ENCODE results near the gene TMEM54.

TMEM54 gene

DNA sequence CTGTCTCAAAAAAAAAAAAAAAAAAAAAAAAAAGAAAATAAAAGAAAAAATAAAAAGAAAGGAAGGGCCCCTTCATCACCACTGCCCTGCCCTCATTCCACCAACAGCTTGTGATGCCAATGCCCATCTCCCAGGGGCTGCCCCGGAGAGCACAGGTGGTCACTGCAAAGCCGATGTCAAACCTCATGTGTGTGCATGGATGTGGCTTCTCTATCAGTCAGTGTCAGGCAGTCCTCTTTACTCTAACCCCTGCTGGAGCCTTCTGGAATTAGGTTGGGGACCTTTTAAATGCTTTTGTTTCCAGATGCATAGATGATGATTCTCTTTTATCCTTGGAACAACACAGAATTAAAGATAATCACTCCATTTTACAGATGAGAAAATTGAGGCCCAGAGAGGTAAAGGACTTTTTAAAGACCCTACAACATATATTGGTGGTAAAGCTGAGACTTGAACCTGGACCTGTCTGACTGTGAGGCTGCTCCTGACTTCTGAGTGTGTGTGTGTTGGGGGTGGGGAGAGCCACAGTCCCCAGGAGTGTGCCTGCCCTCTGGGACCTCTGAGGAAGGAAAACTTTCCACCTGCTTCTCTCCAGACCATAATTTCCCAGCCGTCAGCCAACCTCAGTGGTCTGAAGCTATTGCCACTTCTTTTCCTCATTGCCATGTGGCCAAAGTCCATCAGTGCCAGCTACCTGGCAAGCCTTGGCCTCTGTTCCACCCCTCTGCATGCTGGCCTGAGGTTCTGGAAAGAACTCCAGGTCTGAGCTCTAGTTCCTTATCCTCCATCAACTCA lies 3.0 kb upstream of the TMEM54 start:
- no peak overlapping the region for H3K4me3 ChIP-seq (ENCODE audit: low read depth, low read length)
- TF ChIP-seq, protein P1, sequence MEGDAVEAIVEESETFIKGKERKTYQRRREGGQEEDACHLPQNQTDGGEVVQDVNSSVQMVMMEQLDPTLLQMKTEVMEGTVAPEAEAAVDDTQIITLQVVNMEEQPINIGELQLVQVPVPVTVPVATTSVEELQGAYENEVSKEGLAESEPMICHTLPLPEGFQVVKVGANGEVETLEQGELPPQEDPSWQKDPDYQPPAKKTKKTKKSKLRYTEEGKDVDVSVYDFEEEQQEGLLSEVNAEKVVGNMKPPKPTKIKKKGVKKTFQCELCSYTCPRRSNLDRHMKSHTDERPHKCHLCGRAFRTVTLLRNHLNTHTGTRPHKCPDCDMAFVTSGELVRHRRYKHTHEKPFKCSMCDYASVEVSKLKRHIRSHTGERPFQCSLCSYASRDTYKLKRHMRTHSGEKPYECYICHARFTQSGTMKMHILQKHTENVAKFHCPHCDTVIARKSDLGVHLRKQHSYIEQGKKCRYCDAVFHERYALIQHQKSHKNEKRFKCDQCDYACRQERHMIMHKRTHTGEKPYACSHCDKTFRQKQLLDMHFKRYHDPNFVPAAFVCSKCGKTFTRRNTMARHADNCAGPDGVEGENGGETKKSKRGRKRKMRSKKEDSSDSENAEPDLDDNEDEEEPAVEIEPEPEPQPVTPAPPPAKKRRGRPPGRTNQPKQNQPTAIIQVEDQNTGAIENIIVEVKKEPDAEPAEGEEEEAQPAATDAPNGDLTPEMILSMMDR (IDR thresholded peaks at IDR 0.05; ENCODE audit: insufficient read depth, low read length, missing control alignments): no peak
- ChIA-PET POLR2A (no interaction called here), CTCF (interaction anchor here (1.1 to 1.6 kb wide), 3 partner anchors 10 to 15 kb away, joined by 3 to 7 read pairs (median 4); no protein-coding TSS in a partner anchor)
- DNase-seq (ENCODE audit: low read depth, low spot score): no peak

DNA sequence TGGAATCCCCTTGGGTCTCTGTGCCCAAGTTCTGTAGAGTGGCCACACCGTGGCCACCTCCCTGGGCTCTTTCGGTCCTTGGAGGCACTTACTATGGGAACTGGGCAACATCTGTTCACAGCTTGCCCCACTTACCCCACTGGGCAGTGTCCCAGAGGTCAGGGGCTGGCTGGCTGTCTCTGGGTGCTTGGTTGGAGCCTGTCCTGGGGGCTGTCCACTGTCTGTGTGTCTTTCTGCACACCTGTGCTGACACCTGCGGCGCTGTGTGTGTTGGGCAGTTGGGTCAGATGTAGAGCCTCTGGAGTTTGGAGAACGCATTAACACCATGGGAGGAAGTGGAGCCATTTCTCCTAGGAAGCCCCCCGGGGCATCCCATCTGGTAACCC lies 1.3 kb upstream of the TMEM54 start:
- ChIA-PET POLR2A (no interaction called here), CTCF (interaction anchor here (0.9 to 1.3 kb wide), 3 partner anchors 10 to 31 kb away, joined by 3 to 4 read pairs (median 3); no protein-coding TSS in a partner anchor)
- no peak for DNase-seq (ENCODE audit: low read depth, low spot score)
- no peak overlapping the region for H3K4me3 ChIP-seq (ENCODE audit: low read depth, low read length)
- TF ChIP-seq, protein P1 (IDR thresholded peaks at IDR 0.05; ENCODE audit: insufficient read depth, low read length, missing control alignments): no peak

DNA sequence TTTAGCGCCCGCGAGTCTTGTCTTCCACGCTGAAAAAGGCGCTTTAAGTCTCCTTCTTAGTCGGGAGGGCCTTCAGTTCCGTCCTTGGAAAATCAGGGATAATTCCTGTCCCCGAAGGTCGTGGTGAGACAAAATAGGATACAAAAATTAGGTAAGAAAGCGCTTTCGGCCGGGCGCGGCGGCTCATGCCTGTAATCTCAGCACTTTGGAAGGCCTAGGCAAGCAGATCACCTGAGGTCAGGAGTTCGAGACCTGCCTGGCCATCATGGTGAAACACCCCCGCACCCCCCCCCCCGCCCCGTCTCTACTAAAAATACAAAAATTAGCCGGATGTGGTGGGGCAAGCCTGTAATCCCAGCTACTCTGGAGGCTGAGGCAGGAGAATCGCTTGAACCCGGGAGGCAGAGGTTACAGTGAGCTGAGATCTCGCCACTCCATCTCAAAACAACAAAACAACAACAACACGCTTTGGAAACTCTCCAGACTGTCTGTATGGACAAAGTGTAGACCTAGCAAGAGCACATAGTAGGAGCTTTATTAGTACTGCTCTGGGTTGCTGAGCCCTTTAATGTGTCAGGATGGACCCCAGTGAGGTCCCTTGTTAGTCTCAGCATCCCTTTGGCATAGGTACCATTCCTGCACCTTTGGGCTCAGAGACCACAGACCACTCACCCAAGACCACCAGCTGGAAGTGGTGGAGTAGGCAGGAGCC lies 790 bp upstream of the TMEM54 start:
- ChIA-PET POLR2A (no interaction called here), CTCF (interaction anchor here (0.9 to 1.3 kb wide), 3 partner anchors 10 to 30 kb away, joined by 3 to 4 read pairs (median 3); no protein-coding TSS in a partner anchor)
- TF ChIP-seq, protein P1 (IDR thresholded peaks at IDR 0.05; ENCODE audit: insufficient read depth, low read length, missing control alignments): no peak
- DNase-seq (ENCODE audit: low read depth, low spot score): no peak
- peak overlapping the region; percentile 63 for H3K4me3 ChIP-seq (ENCODE audit: low read depth, low read length)

GRCh38 chr1:32900371-32900955 lies 726 bp downstream of the TMEM54 start:
- TF ChIP-seq, protein P1 (IDR thresholded peaks at IDR 0.05; ENCODE audit: insufficient read depth, low read length, missing control alignments): no peak
- CTCF ChIA-PET: interaction anchor here (1.2 to 4.6 kb wide), 4 partner anchors 9 to 155 kb away, joined by 3 to 29 read pairs (median 8); partner anchors contain the start of gene HPCA
- no peak for DNase-seq (ENCODE audit: low read depth, low spot score)
- peak overlapping the region; percentile 63 for H3K4me3 ChIP-seq (ENCODE audit: low read depth, low read length)
- POLR2A ChIA-PET: no interaction called here

GRCh38 chr1:32899586-32900296 lies 1.4 kb downstream of the TMEM54 start:
- H3K4me3 ChIP-seq (ENCODE audit: low read depth, low read length): no peak overlapping the region
- DNase-seq (ENCODE audit: low read depth, low spot score): no peak
- POLR2A ChIA-PET: no interaction called here
- CTCF ChIA-PET: interaction anchor here (0.8 to 4.6 kb wide), 7 partner anchors 8 to 187 kb away, joined by 3 to 29 read pairs (median 4); partner anchors contain the start of gene HPCA
- TF ChIP-seq, protein P1 (IDR thresholded peaks at IDR 0.05; ENCODE audit: insufficient read depth, low read length, missing control alignments): no peak
